GM18951 (cell line): Measurements from ENCODE around the gene GALNT9.
"Not testable (repeated sequence)": the region's sequence is repeated elsewhere in the genome, so short reads cannot be mapped to it uniquely, and the experiment has no call there.

Source experiments
- POLR2A ChIP-seq: IDR thresholded peaks from 4 replicates; pipeline ENCODE4 v1.6.1; 2011; ENCODE audit warnings: mild to moderate bottlenecking; ENCODE audit not compliant: insufficient read length, insufficient read depth; ENCODE audit errors: extremely low read depth
- in situ Hi-C: fragments of 300-500 bp; cut with MboI; formaldehyde crosslinking; loops from one replicate; pipeline ENCODE4 v1.12.0; 2022; ENCODE audit warnings: low sequenced_read_pairs, mixed read lengths, inconsistent platforms; ENCODE audit not compliant: unreplicated experiment

The GALNT9 gene

GRCh38 chr12:132329036-132329719 is at the start of gene GALNT9:
TSS of gene GALNT9 (minus strand) at chr12:132329589. CDS start at chr12:132329203, 386 bp downstream.
- in situ Hi-C loops = no loop called here

DNA sequence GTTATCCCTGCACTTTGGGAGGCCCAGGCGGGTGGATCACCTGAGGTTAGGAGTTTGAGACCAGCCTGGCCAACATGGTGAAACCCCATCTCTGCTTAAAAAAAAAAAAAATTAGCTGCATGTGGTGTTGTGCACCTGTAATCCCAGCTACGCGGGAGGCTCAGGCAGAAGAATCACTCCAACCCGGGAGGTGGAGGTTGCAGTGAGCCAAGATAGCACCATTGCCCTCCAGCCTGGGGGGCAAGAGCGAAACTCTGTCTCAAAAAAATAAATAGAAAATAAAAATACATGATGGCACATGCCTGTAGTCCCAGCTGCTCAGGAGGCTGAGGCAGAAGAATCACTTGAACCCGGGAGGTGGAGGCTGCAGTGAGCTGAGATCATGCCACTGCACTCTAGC is 49.7 kb upstream of the GALNT9 start:
- in situ Hi-C loops = not testable (repeated sequence)

More at GRCh38 chr12:132329036-132329719, at the start of gene GALNT9:
- TF ChIP-seq POLR2A = no peak

- in situ Hi-C loops = no loop called here
- TF ChIP-seq POLR2A = no peak
Observed at GRCh38 chr12:132377147-132377546, 47.8 kb upstream of the GALNT9 start.

- in situ Hi-C loops = no loop called here
- no peak for TF ChIP-seq POLR2A
Observed at GRCh38 chr12:132376464-132376830, 47.1 kb upstream of the GALNT9 start.

DNA sequence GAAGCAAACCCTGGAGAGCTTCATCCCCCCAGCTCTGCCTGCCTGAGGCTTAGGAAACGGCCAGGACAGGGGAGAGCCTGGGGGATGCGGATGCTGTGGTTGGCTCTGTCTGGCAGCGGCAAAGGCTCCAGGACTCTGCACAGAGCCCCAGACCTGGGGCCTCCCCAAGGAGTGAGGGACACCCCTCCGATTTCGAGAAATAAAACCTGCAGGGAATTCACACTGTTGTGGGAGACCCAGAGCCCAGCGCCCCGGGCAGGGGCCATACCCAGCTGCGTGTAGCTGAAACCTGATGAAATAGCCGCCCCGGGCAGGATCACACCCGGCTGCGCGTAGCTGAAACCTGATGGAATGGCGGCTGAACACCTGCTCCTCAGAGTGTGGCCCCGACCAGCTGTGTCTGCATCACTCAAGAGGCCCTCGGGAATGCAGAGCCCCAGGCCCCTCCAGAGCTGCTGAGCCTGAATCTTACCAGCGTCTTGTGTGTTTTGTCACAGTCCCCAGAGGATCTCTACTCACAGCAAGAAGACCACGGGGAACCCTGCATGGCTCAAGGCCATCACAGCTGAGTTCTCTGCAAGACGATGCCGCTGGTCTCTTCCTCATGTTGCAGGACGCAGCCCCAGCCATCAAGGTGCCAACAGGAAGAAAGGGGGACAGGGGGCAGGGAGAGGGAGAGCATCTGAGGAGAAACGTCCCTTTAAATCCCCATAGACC is 46.5 kb upstream of the GALNT9 start:
- in situ Hi-C loops = no loop called here

DNA sequence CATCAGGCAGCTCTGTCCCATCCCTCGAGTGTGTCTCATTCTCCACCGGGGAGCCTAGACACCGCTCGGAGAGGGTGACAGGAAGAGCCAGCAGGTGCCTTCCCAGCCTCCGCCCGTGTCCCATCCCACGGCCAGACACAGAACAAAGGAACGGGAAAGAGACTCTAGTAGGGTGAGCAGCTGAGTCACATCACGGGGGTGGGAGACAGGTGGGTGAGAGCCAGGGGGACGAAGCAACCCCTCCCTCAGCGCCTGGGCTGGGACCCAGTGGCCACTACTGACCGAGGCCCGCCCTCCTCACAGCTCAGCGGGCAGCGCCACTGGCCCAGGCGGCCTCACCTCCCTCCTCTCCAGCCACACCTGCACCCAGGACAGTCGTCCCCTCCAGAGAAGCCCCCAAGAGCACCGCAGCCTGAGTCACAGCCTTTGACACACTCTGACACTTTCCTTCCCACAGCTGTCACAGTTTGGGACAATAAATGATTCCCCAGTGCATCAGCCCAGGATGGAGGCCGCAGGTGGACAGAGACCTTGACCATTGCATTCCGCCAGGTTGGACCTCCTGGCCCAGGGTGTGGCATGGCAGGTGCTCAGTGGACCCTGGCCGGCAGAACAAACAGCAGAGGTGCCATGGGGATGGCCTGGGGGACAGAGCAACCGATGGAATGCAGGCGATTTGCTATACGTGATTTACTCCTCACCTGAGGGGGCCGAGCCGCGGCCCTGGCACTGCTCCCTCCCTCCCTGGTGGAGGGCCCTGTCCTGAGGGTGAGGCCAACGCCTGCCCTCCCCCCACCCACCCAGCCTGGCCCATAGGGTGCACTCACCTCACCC is 45.4 kb upstream of the GALNT9 start:
- in situ Hi-C loops = no loop called here
- TF ChIP-seq POLR2A = no peak

More for the DNA sequence above, 46.5 kb upstream of the GALNT9 start:
- TF ChIP-seq POLR2A = no peak

GRCh38 chr12:132373901-132374611 is 44.7 kb upstream of the GALNT9 start:
- no peak for TF ChIP-seq POLR2A
- in situ Hi-C loops = no loop called here

DNA sequence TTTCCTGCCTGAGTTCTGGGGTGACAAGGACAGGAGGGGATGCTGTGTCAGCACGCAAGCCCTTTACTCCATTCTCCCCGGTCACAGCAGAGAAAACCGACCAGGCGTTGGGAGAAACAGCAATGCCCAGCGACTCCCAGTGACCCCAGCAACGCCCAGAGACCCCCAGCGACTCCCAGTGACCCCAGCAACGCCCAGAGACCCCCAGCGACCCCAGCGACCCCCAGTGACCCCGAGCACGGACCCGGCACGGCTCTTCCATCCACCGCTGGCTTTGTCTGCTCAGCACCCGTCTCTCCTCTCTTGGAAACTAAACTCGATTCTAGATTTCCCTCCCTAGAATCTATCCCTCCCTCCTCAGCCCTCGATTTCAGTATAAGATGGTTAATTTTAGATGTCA is 38.5 kb upstream of the GALNT9 start:
- TF ChIP-seq POLR2A = no peak
- in situ Hi-C loops = no loop called here

DNA sequence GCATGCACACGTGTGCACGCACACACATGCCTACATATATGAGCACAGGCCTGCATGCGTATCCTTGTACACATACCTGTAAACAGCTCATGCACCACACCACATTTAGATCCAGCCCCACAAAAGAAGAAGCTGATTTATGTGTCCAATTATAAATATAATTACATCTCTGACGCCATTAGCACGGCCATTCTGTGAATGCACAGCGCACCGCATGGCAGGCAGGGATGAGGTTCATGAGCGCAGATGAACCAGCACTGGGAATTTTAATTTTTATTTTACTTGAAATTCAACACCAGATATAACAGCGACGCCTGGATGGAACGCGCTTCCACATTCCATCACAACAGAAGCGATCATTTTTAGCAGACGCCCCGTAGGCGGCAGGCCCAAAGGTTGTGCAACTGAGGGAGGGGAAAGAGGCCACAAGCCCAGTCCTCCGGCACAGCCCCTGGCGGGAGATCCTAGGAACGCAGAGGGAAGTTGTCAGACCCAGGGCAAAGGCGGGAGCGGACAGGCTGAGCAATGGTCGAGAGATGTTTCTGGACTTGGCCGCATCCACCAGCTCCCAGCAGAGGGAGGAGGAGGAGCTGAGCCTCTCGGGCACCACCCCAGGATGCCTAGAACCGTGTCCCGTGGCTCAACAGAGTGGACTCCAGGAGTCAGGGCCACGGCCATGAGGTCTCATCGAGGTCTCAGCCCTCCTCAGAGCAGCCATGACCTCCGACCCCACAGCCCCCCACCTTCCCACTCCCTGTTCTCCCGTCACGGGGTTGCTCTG is 37.9 kb upstream of the GALNT9 start:
- in situ Hi-C loops = no loop called here

DNA sequence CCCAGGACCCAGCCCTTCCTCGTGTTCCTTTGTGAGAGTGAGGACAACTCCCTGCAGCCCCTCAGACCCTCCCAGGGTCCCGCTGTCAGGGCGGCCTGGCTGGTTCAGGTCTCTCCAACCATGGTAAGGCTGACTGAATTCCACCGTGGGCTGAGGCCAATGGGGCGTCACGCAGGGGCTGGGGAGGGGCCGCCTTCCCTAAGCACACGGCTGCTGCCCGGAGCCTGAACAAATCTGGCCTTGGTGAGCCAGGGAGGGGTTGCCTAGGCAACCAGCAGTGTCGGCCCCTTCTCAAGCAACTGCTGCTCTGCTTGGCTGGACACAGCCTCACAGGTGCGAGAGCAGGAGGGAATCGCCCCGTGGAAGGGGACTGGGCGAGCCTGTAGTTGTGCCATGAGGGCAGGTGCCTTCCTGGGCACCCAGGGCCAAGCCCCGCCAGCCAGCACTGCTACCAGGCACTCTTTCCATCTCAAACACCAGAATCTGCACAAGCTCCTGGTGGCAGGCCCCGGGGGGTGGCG is 37.0 kb upstream of the GALNT9 start:
- TF ChIP-seq POLR2A = no peak
- in situ Hi-C loops = no loop called here

More for the DNA sequence above, 37.9 kb upstream of the GALNT9 start:
- TF ChIP-seq POLR2A = no peak

- TF ChIP-seq POLR2A = no peak
- in situ Hi-C loops = no loop called here
Observed at GRCh38 chr12:132365226-132365625, 35.8 kb upstream of the GALNT9 start.

- TF ChIP-seq POLR2A = no peak
- in situ Hi-C loops = no loop called here
Observed at GRCh38 chr12:132364348-132364902, 35.0 kb upstream of the GALNT9 start.
